SJSA1 (cell line): Measurements from ENCODE around the gene IMMP2L. TPM values are rescaled to one million over a fixed set of nuclear protein-coding genes. Genes with fewer than 3 reads are reported as not detected.

Experiments
- DNase-seq, 2 experiments: peaks; one replicate each; pipeline ENCODE4 v3.0.0-alpha.2; 2015 to 2020; ENCODE audit warnings: low spot score in 2 of 2, low read depth in 1 of 2
- H3K27ac ChIP-seq: fragments of 250-450 bp; sonication (Bioruptor Pico); 2 replicates; pipeline ENCODE4 v1.5.1; 2020; ENCODE audit warnings: mild to moderate bottlenecking, moderate library complexity
- H3K27me3 ChIP-seq: fragments of 250-450 bp; sonication (Bioruptor Pico); replicated peaks from 2 replicates; pipeline ENCODE4 v1.5.1; 2020; ENCODE audit warnings: mild to moderate bottlenecking, moderate library complexity
- H3K36me3 ChIP-seq: fragments of 250-450 bp; sonication (Bioruptor Pico); 2 replicates; pipeline ENCODE4 v1.5.1; 2020; ENCODE audit warnings: mild to moderate bottlenecking
- H3K4me1 ChIP-seq: fragments of 250-450 bp; sonication (Bioruptor Pico); replicated peaks from 2 replicates; pipeline ENCODE4 v1.6.1; 2021; ENCODE audit warnings: mild to moderate bottlenecking
- H3K4me3 ChIP-seq: fragments of 250-450 bp; sonication (Bioruptor Pico); 2 replicates; pipeline ENCODE4 v1.5.1; 2020; ENCODE audit warnings: mild to moderate bottlenecking
- H3K9me3 ChIP-seq: fragments of 250-450 bp; sonication (Bioruptor Pico); replicated peaks from 2 replicates; pipeline ENCODE4 v1.5.1; 2020; ENCODE audit warnings: mild to moderate bottlenecking
- total RNA-seq: library from RNA; depleted of rRNA; stranded (reverse); fragments of >200 nt; shearing (Covaris generic); gene quantifications from 2 replicates; pipeline ENCODE4 v1.2.3, GENCODE V29; 2014

The IMMP2L gene
- total RNA-seq, 1 experiment from 2014 or later: 16.2 TPM

DNA sequence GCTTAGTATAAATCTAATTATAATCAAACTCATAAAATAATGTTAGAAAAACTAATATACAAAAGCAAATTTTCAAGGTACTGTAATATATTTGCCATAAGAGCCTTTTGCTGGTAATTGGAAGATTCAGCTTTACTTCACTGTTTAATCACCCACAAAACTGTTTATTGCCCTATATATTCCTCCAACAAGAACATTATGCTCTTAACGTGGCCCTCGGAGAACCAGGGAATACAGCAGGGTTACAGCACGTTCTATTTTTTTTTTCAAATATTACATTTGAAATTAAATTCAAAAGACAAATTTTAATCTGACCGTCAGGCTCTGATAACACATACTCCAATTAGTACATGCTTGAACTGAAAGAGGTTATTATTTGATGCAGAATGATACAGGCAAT, 807.6 kb downstream of the IMMP2L start:
- Histone ChIP-seq H3K4me3 (no peak overlapping the region), H3K36me3 (no peaks in the 10 kb centered on the region), H3K4me1 (no peaks in the 10 kb centered on the region), H3K27ac (no peak overlapping the region), H3K27me3 (no peaks in the 10 kb centered on the region; the same call in 1 of the 2 replicates), H3K9me3 (no peaks in the 10 kb centered on the region)
- DNase-seq: no peak

- Histone ChIP-seq H3K9me3 (no peaks in the 10 kb centered on the region), H3K4me1 (no peaks in the 10 kb centered on the region), H3K4me3 (no peak overlapping the region), H3K36me3 (no peaks in the 10 kb centered on the region), H3K27me3 (no peaks in the 10 kb centered on the region), H3K27ac (no peak overlapping the region)
- no peak for DNase-seq
These were observed 811.2 kb downstream of the IMMP2L start for GRCh38 chr7:110750931-110751605.

DNA sequence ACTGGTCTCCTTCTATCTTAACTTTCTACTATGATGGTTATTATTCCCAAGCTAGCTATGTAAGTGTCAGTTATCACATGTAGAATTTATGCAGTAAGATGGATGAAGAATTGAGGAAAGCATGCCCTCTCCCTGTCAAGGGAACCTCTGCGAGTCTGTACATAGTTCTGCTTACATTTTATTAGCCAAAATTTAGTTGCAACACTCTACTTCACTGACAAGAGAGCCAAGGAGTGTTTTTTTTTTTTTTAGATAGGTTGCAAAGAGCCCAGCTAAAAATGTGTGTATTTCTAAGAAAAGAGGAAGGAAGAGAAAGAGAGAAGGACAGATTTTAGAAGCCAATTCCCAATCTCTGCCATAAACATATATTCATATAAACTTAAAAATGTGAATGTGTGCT, 829.1 kb downstream of the IMMP2L start:
- Histone ChIP-seq H3K27me3 (no peaks in the 10 kb centered on the region), H3K9me3 (0 out of 2 replicates have a peak, but pooled peaks cover 3% of the 10 kb centered on the region), H3K27ac (no peak overlapping the region), H3K4me1 (no peaks in the 10 kb centered on the region), H3K36me3 (no peaks in the 10 kb centered on the region), H3K4me3 (no peak overlapping the region)
- no peak for DNase-seq

DNA sequence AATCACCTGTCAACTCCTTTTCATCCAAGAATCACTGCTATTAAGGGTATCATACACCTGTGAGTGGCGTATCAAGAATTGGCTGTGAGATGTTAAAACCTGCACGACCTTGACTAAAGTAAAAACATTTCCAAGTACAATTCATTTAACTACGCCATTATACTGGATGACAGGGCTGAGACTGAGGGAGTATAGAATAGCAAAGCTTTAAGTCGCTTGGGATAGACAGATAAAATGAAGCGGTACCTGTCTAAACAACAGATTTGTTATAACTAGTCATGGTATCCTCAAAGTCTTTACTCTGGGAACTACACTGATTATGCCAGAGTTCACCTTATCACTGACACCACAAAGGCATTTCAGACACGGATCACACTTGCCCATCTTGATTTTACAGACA, 837.5 kb downstream of the IMMP2L start:
- Histone ChIP-seq H3K9me3 (no peaks in the 10 kb centered on the region; the same call in 1 of the 2 replicates), H3K27me3 (no peaks in the 10 kb centered on the region), H3K4me3 (no peak overlapping the region), H3K4me1 (no peaks in the 10 kb centered on the region), H3K36me3 (no peaks in the 10 kb centered on the region), H3K27ac (no peak overlapping the region)
- DNase-seq: no peak

GRCh38 chr7:110721395-110721794, 840.9 kb downstream of the IMMP2L start:
- H3K27ac ChIP-seq: no peak overlapping the region
- DNase-seq: no peak
- H3K4me1 ChIP-seq: no peaks in the 10 kb centered on the region
- H3K36me3 ChIP-seq: no peaks in the 10 kb centered on the region
- H3K9me3 ChIP-seq: no peaks in the 10 kb centered on the region; the same call in 1 of the 2 replicates
- H3K4me3 ChIP-seq: no peak overlapping the region
- H3K27me3 ChIP-seq: no peaks in the 10 kb centered on the region

DNA sequence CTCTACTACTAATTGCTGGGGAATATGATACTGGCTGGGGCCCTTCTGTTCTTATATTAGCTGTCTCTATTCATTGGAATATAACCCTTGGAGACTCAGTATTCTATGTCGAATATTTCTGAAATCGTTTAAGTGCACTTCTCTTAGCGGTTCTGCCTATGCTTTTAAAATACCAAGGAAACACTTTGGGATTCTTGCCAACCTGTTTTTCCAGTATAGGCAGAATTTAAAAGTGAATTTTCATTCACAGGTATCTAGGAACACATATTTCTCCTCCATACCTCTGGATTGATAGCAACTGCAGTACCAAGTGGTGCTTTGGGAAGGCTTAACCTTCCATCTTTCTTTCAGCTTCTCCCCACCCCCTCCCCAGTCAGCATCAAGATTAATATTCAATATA, 841.7 kb downstream of the IMMP2L start:
- no peak overlapping the region for H3K27ac ChIP-seq
- no peaks in the 10 kb centered on the region for H3K27me3 ChIP-seq
- no peaks in the 10 kb centered on the region for H3K4me1 ChIP-seq
- H3K9me3 ChIP-seq: no peaks in the 10 kb centered on the region; the same call in 1 of the 2 replicates
- no peaks in the 10 kb centered on the region for H3K36me3 ChIP-seq
- no peak for DNase-seq
- H3K4me3 ChIP-seq: no peak overlapping the region

DNA sequence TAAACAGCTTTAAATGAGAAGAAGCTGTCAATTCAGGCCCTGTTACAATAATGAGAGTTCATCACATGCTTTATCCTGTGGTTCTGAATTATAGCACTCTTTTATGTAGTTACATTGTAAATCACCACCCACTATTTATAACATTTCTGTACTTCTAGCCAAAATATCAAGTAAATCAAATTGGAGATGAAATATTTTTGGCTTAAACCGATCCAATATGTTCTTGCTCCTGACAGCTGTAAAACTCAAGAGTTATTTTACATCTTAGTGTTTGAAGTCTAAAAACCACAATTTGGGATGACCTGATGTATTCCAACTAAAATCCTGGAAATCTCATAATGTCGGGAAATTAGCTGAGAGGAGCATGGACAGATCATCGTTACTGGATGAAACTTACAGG, 842.6 kb downstream of the IMMP2L start:
- Histone ChIP-seq H3K9me3 (no peaks in the 10 kb centered on the region), H3K4me3 (no peak overlapping the region), H3K36me3 (no peaks in the 10 kb centered on the region), H3K27me3 (no peaks in the 10 kb centered on the region), H3K4me1 (no peaks in the 10 kb centered on the region), H3K27ac (no peak overlapping the region)
- no peak for DNase-seq

DNA sequence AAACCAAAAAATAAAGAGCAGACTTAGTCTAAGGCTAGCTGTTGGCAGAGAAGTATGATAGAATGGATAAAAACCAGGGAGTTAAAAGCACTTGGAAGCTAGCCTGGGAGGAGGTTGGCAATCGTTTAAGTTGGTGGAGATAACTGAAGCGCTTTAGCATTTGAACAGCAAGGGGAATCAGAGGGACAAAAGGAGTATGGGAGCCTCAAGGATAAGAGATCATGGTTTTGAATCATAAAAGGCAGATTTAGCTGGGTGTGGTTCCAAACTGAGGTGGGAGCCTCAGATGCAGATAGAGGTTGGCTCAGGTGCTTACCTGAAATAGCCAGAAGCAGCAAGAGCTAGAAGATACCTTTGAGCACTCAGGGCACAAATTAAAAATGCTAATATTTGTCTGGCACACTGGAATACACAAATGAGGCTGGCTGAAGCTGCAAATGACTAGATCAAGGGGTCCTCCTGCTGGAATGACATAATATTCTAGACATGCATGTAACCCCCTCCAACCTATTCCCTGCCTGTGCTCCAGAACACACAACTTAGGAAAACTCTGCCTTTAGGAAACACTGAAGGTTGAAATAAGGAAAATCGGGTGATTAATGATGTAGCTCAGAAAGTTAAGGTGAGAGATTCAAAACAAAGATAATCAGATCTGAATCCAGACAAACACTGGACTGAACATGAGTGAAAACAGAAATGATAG, 843.6 kb downstream of the IMMP2L start:
- no peak for DNase-seq
- H3K27me3 ChIP-seq: no peaks in the 10 kb centered on the region
- no peak overlapping the region for H3K27ac ChIP-seq
- no peaks in the 10 kb centered on the region; the same call in 1 of the 2 replicates for H3K9me3 ChIP-seq
- no peak overlapping the region for H3K4me3 ChIP-seq
- no peaks in the 10 kb centered on the region for H3K36me3 ChIP-seq
- no peaks in the 10 kb centered on the region for H3K4me1 ChIP-seq

DNA sequence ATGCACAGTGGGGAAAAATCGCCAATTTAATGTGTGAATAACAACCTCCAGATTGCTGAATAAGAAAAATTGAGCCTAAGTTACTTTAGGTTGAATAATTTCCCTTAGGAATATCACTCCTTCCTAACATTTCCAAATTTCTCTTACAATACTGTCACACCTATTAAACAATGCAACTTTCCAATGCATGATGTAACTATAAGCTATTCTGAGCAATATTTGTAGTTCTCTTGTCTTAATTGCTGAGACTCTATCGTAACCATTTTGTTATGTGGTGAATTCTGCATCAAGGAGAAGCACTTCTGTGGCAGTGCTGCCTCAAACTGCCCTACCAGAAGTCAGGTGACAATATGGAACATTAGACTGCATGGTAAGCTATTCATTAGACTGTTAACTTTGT, 858.1 kb downstream of the IMMP2L start:
- H3K9me3 ChIP-seq: no peaks in the 10 kb centered on the region
- H3K27ac ChIP-seq: no peak overlapping the region
- H3K27me3 ChIP-seq: no peaks in the 10 kb centered on the region
- no peak overlapping the region for H3K4me3 ChIP-seq
- DNase-seq: no peak
- no peaks in the 10 kb centered on the region for H3K36me3 ChIP-seq
- H3K4me1 ChIP-seq: no peaks in the 10 kb centered on the region

GRCh38 chr7:110698576-110698975, 863.7 kb downstream of the IMMP2L start:
- Histone ChIP-seq H3K27me3 (no peaks in the 10 kb centered on the region), H3K27ac (no peak overlapping the region), H3K4me3 (no peak overlapping the region), H3K4me1 (no peaks in the 10 kb centered on the region), H3K36me3 (no peaks in the 10 kb centered on the region), H3K9me3 (no peaks in the 10 kb centered on the region)
- DNase-seq: no peak

- H3K4me1 ChIP-seq: no peaks in the 10 kb centered on the region
- H3K27ac ChIP-seq: no peak overlapping the region
- no peaks in the 10 kb centered on the region for H3K9me3 ChIP-seq
- no peaks in the 10 kb centered on the region for H3K36me3 ChIP-seq
- H3K27me3 ChIP-seq: no peaks in the 10 kb centered on the region
- DNase-seq: no peak
- H3K4me3 ChIP-seq: no peak overlapping the region
These were observed 868.9 kb downstream of the IMMP2L start for GRCh38 chr7:110693344-110693743.

DNA sequence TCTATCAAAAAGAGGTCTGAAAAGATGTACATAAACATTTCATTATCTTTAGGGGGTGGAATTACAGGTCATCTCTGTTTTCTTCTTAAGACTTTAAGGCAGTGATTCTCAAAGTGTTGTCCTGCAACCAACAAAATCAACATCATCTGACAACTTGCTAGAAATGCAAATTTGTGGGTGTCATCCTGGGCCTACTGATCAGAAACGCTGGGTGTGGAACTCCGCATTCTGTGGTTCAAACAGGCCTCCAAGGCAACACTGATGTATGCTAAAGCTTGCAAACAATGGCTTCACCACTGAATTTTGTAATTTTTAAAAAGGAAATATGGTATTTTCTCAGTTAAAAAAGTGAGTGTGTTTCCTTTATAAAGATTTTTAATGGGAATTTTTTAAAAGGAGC, 873.4 kb downstream of the IMMP2L start:
- no peaks in the 10 kb centered on the region for H3K4me1 ChIP-seq
- no peaks in the 10 kb centered on the region for H3K36me3 ChIP-seq
- DNase-seq: no peak
- H3K4me3 ChIP-seq: no peak overlapping the region
- H3K27ac ChIP-seq: no peak overlapping the region
- no peaks in the 10 kb centered on the region for H3K27me3 ChIP-seq
- H3K9me3 ChIP-seq: no peaks in the 10 kb centered on the region

GRCh38 chr7:110685899-110686298, 876.4 kb downstream of the IMMP2L start:
- no peaks in the 10 kb centered on the region for H3K36me3 ChIP-seq
- H3K4me3 ChIP-seq: no peak overlapping the region
- no peaks in the 10 kb centered on the region for H3K4me1 ChIP-seq
- no peak overlapping the region for H3K27ac ChIP-seq
- no peaks in the 10 kb centered on the region for H3K9me3 ChIP-seq
- DNase-seq: no peak
- no peaks in the 10 kb centered on the region for H3K27me3 ChIP-seq

DNA sequence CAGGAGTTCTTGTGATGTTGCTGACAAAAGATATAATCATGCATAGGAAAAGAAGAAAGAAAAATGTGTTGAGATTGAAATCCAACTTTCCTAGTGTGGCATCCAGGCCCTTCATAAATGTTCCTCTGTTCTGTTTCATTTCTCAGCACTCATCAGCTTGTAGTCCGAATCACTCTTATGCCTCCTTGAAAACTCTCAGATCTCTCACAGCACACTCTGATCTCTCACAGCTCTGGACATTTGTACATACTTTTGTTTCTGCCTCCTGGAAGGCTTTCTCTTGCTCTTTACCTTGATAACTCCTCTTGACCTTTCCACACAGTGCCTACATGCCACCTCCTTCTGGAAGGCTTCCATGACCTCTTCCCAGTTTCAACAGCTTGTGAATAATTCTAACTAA, 880.4 kb downstream of the IMMP2L start:
- no peaks in the 10 kb centered on the region for H3K36me3 ChIP-seq
- no peaks in the 10 kb centered on the region for H3K4me1 ChIP-seq
- H3K4me3 ChIP-seq: no peak overlapping the region
- no peaks in the 10 kb centered on the region for H3K27me3 ChIP-seq
- H3K27ac ChIP-seq: no peak overlapping the region
- DNase-seq: no peak
- no peaks in the 10 kb centered on the region for H3K9me3 ChIP-seq
